KBM-7 (cell line): Measurements from ENCODE around the gene BRPF1.

ENCODE experiments used
- DNase-seq: peaks from one replicate; pipeline ENCODE4 v3.0.0-alpha.2; 2015
- in situ Hi-C: fragments of 300-500 bp; cut with MboI; formaldehyde crosslinking; loops from 2 replicates; pipeline ENCODE4 v1.14.3; 2020; ENCODE audit warnings: low sequenced_read_pairs, low pct_unique_long_range_greater_than_20kb, mixed read lengths

Gene BRPF1

DNA sequence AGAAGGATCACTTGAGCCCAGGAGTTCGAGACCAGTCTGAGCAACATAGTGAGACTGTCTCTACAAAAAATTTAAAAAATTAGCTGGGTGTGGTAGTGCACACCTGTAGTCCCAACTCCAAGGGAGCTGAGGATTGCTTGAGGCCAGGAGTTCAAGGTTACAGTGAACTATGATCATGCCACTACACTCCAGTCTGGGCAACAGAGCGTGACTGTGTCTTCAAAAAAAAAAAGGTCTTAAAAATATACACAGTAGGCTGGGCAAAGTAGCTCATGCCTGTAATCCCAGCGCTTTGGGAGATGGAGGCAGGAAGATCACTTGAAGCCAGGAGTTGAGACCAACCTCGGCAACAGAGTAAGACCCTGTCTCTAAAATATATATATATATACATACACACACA lies 49.4 kb downstream of the BRPF1 start:
- in situ Hi-C loops: no loop called here
- peak; percentile 37 for DNase-seq

DNA sequence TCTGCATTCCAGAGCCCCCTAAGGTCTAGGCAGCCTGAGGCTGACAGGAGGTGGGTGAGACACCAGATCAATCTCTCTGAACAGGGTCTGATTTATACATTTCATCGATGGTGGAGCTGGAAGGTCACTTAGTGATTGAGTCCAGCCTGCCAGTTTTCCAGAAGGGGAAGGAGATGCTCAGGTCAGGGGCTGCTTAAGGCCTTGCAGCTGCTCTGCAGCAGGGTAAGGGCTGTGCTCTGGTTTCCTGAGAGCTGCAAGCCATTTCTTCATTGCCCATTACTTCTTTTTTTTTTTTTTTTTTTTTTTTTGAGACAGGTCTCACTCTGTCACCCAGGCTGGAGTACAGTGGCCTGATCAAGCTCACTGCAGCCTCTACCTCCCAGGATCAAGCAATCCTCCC lies 50.0 kb downstream of the BRPF1 start:
- in situ Hi-C loops: no loop called here
- no peak for DNase-seq

DNA sequence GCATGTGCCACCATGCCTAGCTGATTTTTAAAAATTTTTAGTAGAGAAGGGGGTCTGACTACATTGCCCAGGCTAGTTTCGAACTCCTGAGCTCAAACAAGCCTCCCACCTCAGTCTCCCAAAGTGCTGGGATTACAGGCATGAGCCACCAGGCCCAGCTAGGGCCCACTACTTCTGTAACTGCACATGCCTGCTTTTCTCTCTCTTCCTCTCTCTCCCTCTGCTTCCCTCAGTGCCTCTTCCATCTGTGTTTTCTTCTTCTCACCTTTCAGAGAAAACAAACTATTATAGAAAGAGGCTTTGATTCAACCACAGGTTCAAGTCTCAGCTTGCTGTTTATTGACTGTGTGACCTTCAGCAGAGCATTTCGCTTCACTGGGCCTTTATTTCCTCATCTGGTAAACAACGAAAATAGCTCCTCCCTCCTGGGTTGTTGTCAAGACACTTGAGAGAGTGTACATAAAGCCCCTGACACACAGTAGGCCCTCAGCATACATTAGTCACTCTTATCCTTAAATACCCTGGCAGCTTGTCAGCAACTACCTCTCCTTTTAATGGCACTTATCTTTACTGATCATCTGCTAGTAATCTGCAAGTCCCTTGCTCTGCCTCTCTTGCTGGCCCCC lies 50.6 kb downstream of the BRPF1 start:
- in situ Hi-C loops: no loop called here
- DNase-seq: peak; percentile 30

DNA sequence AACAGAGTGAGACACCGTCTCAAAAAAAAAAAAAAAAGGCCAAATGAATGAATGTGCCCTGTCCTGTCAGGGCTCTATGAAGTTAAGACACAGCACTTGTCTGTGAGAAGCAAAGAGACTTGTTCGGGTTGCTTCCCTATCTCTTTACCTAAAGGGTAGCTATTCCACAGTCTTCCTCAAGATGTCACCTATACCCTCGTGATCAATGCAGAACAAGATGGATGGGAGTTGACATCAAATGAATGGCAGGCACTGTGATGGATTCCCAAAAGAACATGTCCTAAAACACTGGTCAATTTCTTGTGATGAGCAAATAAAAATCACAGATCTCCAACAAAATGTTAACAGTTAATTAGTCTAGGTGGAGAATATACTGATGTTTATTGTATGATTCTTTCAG lies 51.2 kb downstream of the BRPF1 start:
- in situ Hi-C loops: no loop called here

DNA sequence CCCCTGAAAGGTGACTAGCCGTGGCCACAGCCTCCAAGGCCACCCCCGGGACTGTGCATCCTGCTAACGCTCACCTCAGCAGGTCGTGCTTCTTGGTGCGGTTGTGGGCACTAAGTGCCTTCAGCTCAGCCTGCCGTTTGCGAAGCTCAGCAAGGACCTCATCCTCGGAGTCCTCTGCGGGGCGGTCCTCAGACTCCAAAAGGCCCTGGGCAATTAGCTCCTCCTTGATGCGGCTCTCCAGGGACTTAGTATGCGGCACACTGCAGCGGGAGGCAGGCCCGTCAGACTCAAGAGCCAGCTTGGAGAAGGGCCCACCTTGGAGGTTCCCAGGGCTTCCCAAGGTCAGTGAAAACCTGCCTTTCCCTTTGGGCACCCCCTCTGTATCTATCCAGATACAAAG lies 52.4 kb downstream of the BRPF1 start:
- DNase-seq: no peak

More for the DNA sequence above, 51.2 kb downstream of the BRPF1 start:
- DNase-seq: peak; percentile 43

DNA sequence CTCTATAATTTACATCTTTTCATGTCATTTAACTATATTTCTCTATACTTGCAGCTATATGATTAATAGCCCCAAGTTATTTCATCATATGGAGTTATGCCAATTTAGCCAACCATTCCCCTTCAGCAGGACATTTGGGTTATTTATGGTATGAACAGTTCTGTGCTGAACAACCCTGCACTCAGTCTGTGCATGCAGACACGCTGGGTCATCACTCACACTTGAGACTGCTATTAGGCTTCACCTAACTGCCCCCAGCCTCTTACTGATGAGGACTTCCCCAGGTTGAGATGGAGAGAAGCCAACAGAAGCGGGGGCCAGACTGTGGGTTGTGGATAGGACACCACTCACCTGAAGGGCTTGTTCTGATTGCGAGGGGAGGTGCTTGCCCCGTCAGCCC lies 53.4 kb downstream of the BRPF1 start:
- in situ Hi-C loops: no loop called here
- DNase-seq: no peak

More for the DNA sequence above, 52.4 kb downstream of the BRPF1 start:
- in situ Hi-C loops: no loop called here

DNA sequence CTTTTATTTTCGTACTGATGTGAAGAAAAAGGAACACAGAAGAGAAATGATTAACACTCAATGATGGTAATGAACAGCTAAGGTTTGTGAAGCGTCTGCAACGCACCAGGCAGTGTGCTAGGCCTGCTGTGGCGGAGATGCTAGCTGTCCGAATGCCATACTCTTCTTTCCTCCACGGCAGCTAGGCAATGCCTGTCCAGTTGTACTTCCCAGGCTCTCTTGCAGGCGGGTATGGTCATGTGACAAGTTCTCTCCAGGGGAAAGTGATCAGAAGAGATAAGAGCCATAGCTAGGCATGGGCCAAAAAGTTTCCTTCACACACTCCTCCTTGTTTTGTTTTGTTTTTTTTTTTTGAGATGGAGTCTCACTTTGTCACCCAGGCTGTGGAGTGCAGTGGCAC lies 54.1 kb downstream of the BRPF1 start:
- in situ Hi-C loops: no loop called here
- DNase-seq: no peak

DNA sequence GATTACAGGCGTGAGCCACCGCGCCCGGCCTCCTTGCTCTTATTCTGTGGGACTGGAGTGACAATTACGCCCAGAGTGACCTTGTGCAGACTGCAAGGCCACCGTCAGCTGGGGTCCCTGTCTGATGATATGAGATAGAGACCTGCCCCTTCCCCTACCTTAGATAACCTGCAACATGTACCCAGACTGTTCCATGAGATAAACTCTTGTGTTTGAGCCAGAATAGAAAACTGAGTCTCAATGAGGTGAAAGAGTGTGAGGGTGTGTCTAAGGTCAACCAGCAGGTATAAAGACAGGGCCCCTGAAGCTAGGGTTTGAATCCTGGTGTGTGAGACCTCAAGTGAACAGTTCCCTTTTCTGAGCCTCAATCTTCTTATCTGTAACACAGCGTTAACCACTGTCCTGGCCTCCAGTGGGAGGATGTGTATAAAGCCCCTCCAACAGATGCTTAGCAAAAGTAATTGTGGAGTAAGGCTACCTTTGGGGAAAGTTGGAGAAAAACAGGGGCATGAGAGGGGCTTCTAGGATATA lies 54.7 kb downstream of the BRPF1 start:
- in situ Hi-C loops: no loop called here
- peak; percentile 59 for DNase-seq

DNA sequence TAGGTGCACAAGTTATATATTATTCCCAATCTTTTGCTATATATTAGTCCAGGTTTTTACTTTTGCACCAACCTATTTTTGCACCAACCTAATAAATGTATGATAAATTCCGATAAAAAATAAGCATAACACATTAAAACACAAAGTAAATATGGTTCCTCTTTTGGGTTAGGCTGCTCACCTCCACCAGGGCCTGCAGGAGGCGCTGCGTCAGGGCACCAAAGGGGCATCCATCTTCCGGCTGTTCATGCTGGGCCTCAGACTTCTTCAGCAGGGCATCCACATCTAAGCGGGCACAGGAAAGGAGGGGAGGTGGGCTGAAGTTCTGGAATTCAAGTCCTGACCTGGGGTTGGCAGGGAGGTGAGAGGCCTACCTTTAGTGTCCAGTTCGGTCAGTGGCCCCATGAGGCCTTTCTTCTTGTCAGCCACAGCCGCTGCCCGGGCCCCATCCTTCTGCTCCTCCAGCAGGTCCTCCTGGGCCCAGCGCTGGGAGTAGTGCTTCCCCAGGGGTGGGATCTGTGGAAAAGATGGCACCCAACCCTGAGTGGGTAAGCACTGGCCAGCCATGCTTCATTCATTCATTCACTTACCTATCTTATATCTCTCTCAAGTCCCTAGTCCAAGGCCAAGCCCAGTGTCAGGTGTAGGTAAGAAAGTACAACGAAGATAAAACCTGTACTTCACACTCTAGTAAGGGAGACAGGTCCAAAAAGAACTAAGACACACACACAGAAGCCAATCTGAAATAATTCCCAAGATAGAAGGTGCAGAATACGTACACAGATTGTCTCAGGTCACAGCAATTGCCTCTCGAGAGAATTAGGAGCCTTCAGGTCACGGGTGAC lies 55.5 kb downstream of the BRPF1 start:
- peak; percentile 48 for DNase-seq
- in situ Hi-C loops: no loop called here

DNA sequence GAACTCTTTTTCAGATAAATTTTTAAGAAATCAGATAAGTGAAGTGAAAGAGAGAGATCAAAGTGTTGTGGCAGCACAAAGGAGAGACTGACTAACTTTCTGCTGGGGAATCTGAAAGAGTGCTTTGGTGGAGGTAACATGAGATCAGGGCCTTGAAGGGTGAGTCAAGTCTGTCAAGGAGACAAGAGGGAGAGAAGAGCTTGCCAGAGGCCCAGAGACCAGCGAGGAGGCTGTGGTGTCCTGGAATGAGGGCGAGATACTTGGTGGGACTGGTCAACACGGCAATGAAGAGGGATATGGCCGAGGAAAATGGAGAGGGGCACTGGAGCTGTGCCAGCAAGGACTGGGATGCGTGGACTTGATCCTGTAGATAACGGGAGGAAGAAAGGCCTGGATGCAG lies 56.2 kb downstream of the BRPF1 start:
- DNase-seq: no peak
- in situ Hi-C loops: no loop called here

DNA sequence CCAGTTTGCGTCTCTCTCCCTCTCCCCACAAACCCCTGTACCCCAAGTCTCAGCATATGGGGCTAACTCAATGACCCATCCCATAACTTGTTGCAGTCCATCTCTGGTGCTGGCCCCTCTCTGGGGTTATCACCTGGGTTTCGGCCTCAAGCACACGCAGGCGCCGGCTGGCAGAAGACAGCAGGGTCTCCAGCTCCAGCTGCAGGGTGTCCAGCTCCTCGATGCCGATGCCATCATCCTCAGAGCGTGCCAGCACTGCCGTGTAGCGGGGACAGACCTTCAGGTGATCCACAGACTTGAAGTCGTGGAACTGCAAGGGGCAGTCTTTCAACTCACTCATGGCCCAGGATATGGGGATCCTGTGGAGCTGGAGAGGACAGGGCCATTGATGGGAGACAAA lies 59.6 kb downstream of the BRPF1 start:
- in situ Hi-C loops: no loop called here
- no peak for DNase-seq

DNA sequence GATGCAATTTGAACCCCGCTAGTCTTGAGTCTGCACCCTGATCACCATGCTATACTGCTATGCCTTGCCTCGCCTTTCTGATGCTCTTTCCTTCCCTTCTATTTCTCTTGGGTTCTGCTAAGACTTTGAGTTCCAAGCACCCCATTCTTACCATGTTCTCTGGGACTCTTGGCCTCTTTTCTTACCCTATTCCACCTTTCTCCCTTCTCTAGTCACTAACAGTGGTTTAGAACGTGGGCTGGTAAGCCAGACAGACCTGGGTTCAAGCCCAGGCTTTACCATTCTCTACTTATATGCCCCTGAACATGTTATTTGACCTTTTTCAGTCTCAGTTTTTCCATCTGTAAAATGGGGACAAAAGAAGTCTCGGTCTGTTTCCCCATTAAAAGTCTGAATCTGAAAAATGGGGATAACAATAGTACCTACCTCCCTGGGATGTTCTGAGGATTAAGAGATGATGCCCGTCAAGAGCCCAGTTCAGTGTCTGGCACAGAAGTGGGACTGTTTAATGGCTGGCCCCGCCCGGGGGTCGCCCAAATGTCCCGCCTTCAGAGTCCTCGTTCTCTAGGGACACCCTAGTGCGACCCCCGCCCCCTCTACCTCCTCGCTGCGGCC lies 60.4 kb downstream of the BRPF1 start:
- in situ Hi-C loops: no loop called here
- no peak for DNase-seq

DNA sequence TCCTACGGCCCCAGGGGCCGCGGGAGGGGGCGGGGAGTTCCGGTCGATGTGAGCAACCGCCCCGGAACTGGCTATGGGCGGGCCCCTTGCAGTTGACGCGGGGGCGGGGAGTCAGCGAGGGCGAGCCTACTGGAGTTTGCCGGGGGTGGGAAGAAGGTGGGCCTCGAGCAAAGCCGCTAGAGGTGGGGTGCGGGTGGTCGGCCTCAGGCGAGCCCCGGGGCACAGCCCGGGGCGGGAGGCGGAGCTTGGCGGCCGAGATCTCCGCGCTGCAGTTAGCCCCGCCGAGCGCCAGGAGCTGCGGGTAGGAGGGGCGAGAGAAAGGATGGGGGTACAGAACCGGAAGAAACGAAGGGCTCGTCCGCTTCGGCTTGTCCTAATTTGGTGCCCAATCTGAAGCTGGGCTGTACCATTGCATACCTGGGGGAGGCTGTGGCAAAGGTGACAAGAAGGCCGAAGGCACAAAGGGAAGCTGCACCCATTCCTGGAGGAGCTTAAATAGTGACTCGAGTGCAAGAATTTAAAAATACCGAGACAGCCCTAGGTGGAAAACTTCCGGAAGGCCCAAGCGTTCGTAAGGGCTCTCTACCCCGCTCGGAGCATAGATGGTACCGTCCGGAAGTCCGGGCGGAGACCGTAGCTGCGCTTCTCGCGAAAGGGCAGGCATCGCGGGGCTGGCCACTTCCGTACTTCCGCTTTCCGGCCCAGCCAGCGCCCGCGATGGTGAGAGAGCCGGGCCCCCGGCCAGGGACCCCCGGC lies 61.0 kb downstream of the BRPF1 start, which contains the start of the genes ARPC4 and TADA3:
Gene ARPC4 (plus strand): TSS at position 678 of the 756 bp plus-strand sequence. CDS start 40 bp downstream, at position 718.
Gene TADA3 (minus strand): TSS at position 69 of the 756 bp plus-strand sequence. CDS start 1,007 bp downstream, outside the sequence.
- DNase-seq: peak; percentile 97
- in situ Hi-C loops: no loop called here

DNA sequence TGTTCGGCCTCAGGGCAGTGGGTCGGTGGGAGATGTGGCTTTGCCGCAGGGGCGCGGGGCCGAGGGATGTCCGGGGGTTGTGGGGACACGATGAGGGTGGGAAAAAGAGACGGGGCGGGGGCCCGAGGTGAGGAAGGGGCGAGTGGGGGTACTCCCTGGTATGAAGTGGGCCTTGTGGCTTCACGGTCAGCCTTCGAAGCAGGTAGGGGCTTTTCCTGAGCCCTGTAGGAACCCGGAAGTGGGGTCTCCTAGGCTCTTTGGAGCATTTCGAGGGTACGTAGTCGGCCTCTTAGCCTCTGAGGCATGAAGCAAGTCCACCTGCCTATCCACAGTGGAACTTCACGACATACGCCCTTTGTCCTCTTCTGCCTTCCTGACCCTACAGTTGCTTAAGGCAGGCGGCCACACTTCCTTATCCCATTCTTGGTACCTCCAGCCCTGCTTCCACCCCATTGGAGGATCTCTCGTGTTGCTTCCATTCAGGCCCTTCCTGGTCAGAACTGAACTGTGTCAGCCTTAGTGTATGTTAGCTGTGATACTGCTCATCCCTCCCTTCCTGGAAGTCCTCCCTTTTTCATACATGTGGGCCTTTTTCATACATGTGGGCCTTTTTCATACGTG lies 61.7 kb downstream of the BRPF1 start:
- in situ Hi-C loops: no loop called here
- peak; percentile 47 for DNase-seq

DNA sequence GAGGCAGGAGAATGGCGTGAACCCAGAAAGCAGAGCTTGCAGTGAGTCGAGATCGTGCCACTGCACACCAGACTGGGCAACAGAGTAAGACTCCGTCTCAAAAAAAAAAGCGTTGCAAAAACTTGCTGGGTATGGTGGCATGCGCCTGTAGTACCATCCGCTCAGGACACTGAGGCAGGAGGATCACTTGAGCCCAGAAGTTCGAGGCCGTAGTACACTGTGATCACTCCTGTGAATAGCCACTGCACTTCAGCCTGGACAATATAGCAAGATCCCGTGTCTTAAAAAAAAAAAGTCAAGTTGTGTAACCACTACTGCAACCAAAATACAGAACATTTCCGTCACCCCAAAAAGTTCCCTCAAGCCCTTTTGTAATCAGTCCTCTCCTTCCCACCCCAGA lies 62.9 kb downstream of the BRPF1 start:
- in situ Hi-C loops: no loop called here

DNA sequence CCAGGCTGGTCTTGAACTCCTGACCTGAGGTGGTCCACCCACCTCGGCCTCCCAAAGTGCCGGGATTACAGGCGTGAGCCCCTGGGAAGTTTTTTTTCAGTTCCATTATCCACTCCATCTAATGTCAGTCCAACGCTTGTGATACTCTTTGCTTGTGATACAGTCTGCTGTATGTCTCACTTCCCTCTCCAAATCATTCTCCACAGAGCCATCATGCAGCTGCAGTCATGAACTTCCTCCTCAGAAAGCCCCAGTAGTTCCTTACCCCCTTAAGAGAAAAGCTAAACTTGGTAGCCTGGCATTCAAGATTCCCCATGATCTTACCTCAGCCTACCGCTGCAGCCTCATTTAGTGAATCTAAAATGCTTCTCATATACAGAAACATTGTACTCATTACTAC lies 63.7 kb downstream of the BRPF1 start:
- DNase-seq: no peak
- in situ Hi-C loops: no loop called here

More for the DNA sequence above, 62.9 kb downstream of the BRPF1 start:
- DNase-seq: no peak

DNA sequence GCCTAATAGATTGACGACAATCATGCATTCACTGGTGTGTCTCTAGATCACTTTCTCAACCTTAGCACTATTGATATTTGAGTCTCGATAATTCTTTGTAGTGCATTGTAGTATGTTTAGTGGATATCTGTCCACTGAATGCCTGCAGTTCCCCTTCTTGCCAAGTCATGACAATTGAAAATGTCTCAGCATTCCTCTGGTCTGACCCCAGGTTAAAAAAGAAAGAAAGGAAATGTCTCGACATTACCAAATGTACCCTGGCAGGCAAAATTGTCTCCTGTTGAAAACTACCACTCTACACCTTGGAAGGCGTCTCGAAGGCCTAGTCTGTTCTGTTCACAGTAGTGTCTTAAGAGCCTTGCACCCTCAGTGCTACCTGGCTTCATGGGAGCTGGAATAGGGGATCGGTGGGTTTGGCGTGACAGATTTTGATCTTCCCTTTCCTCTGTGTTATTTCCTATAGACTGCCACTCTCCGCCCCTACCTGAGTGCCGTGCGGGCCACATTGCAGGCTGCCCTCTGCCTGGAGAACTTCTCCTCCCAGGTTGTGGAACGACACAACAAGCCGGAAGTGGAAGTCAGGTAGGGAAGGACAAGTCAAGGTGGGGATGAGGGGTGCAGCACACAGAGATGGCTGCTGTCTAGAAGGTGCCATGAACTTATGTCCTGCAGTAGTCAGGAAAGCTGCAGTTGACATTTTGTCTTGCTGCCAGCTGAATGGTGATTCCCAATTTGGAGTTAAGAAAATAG lies 65.8 kb downstream of the BRPF1 start:
- in situ Hi-C loops: no loop called here
- no peak for DNase-seq
